ENCODE results near the gene KIF5A. TPM values are rescaled to one million over a fixed set of nuclear protein-coding genes. Genes with fewer than 3 reads are reported as not detected.
A peak's percentile ranks its signal among the peaks of the same experiment; 100 is the strongest.

The KIF5A gene
- total RNA-seq, 1 experiment from 2014 or later, result not detected

DNA sequence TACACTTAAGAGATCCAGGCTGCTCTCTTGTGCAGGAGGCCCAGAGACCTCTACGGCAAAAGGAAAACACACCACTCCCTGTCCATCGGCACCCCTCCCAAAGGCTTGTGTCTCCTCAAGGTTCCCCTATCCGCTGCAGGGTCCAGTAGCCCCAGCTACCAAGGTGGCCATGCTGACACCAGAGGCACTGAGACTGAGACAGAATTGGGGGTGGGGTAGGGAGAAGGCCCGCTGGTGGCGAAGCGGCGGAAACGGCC, 30.1 kb upstream of the KIF5A start:
- no peak for DNase-seq (ENCODE audit: low read depth)

GRCh38 chr12:57520053-57520818, 29.6 kb upstream of the KIF5A start, which contains the start of gene DDIT3:
DDIT3 (minus strand) TSS chr12:57520514; CDS start chr12:57517406, 3,108 bp downstream.
- peak; percentile 98 for DNase-seq (ENCODE audit: low read depth)

GRCh38 chr12:57521525-57522010, 28.3 kb upstream of the KIF5A start:
- no peak for DNase-seq (ENCODE audit: low read depth)

- peak; percentile 89 for DNase-seq (ENCODE audit: low read depth)
Measured at GRCh38 chr12:57522011-57522886, 27.6 kb upstream of the KIF5A start, which contains the start of gene MBD6. MBD6 (plus strand) TSS chr12:57522824; CDS start chr12:57524304, 1,480 bp downstream.

DNA sequence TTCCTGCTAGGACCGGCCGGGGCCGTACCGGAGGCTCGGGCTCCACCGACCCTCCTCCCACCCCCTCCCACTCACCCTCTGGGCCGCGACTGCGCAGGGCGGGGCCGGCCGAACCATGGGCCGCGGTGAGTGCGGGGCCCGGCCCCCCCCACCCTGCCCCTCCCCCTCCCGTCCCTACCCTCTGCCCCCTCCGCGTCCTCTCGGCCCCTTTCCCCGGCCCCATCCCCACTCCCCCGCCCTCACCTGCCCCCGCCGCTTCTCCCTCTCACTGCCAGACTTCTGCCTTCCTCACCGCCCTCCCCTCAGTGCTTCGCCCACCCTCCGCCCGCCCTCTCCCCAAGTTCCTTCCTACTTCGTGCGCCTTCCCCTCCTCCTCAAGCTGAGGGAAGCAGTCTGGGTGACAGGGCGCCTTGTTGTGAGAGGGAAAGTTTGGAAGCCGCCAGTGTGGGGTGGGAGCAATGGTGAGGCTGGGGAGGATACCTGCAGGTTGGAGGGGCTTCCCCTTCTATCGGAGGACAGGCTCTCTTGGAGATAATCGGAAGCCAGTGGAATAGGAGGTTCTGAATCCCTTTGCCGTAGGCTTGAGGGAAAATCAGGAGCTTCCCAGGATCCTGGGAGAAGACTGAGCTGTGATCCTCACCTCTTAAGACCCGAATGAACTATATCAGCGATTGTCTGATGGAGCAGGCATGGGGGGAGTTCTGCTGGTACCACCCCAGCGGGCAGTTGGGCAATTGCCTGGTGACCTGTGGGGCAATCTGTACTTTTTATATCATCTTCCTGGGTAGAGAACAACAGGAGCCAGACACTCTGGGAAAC, 26.7 kb upstream of the KIF5A start:
- peak; percentile 39 for DNase-seq (ENCODE audit: low read depth)

DNA sequence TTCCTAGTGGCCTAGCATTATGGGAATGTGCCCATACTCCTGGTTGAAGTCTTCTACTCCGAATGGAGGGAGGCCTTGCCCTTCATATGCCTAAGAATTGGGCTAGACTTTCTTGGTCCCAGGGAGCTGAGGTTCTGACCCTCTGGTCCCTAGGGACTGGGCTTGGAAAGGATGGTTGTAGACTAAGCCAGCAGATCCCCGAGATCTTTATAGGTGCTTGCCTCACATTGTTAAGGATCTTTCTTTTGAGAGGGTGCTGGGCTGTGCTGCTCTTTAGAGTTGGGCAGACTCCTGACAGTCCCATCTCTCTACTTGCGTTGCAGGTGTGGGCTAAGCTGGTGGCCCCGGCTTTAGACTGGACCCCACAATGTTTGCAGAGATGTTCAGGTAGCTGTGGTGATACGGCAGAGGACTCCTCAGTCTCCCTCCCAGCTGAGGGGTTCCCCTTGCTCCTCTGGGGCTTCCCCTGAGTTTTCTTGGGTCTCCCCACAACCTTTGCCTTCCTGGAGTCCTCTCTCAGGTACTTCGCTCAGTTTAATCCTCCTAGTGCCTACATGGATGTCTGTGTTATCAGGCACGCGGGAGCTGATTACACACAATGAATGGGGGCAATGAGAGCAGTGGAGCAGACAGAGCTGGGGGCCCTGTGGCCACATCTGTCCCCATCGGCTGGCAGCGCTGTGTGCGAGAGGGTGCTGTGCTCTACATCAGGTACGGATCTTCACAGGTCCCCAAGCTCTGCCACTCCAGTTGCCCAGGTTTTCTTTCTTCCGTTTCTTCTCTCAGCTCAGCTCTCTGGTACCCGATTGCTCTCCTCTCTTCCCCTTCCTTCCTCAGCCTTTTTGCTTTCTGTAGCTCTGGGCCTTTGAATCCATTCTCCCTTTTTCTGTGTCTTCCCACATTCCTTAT, 25.9 kb upstream of the KIF5A start:
- no peak for DNase-seq (ENCODE audit: low read depth)

- peak; percentile 64 for DNase-seq (ENCODE audit: low read depth)
Measured at GRCh38 chr12:57524814-57525614, 24.8 kb upstream of the KIF5A start.

DNA sequence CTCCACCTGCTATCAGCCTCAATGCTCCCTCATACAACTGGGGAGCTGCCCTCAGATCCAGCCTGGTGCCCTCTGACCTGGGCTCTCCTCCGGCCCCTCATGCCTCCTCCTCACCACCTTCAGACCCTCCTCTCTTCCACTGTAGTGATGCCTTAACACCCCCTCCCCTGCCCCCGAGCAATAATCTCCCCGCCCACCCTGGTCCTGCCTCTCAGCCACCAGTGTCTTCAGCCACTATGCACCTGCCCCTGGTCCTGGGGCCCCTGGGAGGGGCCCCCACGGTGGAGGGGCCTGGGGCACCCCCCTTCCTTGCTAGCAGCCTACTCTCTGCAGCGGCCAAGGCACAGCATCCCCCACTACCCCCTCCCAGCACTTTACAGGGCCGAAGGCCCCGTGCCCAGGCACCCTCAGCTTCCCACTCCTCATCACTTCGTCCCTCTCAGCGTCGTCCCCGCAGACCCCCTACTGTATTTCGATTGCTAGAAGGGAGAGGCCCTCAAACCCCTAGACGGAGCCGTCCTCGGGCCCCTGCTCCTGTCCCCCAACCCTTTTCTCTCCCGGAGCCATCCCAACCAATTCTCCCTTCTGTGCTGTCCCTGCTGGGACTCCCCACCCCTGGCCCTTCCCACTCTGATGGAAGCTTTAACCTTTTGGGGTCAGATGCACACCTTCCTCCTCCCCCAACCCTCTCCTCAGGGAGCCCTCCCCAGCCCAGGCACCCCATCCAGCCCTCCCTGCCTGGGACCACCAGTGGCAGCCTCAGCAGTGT, 24.0 kb upstream of the KIF5A start:
- DNase-seq (ENCODE audit: low read depth), result no peak

DNA sequence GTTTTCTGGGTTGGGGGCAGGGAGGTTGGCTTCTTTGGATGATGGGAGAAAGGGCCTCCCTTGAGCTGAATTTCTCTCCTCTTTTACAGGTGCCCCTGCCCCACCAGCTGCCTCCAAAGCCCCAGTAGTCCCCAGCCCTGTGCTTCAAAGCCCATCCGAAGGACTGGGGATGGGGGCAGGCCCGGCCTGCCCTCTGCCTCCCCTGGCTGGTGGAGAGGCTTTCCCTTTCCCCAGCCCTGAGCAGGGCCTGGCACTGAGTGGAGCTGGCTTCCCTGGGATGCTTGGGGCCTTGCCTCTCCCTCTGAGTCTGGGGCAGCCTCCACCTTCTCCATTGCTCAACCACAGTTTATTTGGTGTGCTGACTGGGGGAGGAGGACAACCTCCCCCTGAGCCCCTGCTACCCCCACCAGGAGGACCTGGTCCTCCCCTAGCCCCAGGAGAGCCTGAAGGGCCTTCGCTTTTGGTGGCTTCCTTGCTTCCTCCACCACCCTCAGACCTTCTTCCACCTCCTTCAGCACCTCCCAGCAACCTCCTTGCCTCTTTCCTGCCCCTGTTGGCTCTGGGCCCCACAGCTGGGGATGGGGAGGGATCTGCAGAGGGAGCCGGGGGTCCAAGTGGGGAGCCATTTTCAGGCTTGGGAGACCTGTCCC, 23.2 kb upstream of the KIF5A start:
- no peak for DNase-seq (ENCODE audit: low read depth)

GRCh38 chr12:57527184-57527583, 22.7 kb upstream of the KIF5A start:
- DNase-seq (ENCODE audit: low read depth), result no peak

DNA sequence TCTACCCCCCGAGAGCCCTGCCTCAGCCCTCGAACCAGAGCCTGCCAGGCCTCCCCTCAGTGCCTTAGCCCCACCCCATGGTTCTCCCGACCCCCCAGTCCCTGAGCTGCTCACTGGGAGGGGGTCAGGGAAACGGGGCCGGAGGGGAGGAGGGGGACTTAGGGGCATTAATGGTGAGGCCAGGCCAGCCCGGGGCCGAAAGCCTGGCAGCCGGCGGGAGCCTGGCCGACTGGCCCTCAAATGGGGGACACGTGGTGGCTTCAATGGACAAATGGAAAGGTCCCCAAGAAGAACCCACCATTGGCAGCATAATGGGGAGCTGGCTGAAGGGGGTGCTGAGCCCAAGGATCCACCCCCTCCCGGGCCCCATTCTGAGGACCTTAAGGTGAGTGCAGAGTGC, 21.7 kb upstream of the KIF5A start:
- DNase-seq (ENCODE audit: low read depth), result no peak

- DNase-seq (ENCODE audit: low read depth), result no peak
Measured at GRCh38 chr12:57528831-57529555, 20.9 kb upstream of the KIF5A start.

- DNase-seq (ENCODE audit: low read depth), result no peak
Measured at GRCh38 chr12:57529831-57530230, 20.0 kb upstream of the KIF5A start.

DNA sequence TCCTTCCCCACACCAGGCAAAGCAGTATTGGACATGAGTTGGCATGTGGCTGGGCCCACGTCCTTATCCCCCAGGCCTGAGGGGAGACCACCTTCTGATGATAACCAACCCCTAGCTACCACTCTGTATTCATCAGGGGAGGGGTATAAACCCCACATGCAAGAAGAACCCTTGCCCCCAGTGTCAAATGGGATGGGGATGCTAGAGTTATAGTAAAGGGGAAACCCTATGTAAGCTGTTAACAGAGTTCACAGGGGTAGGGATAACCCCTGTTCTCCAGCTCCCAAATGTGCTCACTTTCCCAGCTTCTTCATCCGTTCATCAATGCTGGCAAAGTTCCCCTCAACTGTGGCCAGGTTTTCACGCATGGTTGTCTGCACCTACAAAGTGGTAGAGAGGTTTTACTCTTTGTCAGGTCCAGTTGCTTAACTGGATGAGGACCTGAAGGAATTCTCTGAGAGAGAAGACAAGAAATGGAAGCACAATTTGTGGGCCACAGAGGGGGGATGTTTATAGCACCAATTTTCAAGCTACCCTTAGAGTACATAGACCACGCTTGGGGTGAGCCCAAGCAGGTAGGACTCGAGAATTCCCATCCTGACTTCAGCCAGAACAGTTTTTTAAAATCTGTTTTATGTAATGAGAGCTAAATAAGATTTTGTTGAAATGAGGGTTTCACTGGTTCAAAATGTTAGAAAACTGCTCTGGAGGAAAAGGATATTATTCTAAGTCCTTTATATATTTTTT, 19.3 kb upstream of the KIF5A start:
- DNase-seq (ENCODE audit: low read depth), result no peak

DNA sequence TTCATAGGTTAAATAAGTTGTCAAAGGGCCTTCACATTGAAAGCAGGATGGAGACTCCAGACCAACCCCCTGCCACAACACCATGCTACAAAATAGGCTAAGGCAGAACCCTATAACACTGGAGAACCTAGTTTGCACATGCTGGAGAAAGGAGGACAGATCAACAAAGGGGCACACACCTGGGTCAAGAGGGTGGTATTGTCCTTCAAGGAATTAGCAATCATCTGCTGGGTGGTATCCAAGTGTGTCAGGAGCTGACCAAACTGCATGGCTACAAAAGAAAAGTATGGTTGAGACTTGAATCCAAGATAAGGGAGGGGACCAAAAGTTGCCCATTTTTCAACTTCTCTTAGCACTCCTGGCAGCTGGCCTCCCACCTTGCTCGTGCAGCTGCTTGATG, 18.0 kb upstream of the KIF5A start:
- DNase-seq (ENCODE audit: low read depth), result no peak

DNA sequence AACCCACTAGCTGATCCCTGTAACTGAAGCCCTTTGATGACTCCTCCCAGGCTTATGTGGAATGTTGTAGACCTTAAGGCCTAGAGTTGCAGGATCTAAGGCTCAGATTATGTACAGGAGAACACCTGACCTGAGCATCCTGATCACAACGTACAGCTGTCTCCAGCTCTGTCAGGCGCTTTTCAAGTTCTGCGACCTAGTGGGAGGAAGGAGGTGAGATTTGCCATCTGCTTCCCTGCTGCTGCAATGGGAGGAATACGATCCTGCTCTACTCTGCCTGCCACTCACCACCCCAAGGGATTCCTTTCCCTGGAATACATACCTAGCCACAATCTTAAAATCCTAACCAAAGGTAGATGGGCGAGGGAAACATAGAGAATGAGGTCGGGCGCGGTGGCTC, 16.7 kb upstream of the KIF5A start:
- DNase-seq (ENCODE audit: low read depth), result no peak

DNA sequence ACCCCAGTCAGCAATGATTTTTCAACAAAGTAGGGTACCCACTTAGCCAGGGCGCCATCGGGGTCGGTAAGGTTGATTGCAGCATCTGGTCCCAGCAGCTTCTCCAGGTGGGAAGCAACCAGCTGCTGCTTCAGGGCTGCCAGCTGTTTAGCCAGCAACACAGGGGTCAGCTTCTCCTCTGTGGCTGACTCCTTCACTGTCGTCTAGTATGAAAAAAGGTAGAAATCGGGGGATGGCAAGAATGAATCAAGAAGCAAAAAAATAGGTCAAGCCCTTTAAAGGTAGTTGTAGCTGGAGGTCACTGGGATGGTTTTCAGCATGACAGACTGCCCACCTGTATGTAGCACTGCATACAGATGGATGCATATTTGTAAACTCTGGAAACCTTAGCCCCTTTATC, 15.6 kb upstream of the KIF5A start:
- DNase-seq (ENCODE audit: low read depth), result no peak

Measured in LHCN-M2 (cell line).